Endodermal cell (in vitro differentiated cells): ENCODE measurements around the gene FRYL. TPM values are rescaled to one million over a fixed set of nuclear protein-coding genes. Genes with fewer than 3 reads are reported as not detected.
"Not testable (repeated sequence)": the region's sequence is repeated elsewhere in the genome, so short reads cannot be mapped to it uniquely, and the experiment has no call there.

Experiments
- DNase-seq: peaks from one replicate; pipeline ENCODE4 v3.0.0-alpha.2; 2017
- H3K27ac ChIP-seq: 2 replicates; pipeline ENCODE4 v1.5.1; 2013; ENCODE audit warnings: mild to moderate bottlenecking, low read depth, low read length, moderate library complexity
- H3K27me3 ChIP-seq: 2 replicates; pipeline ENCODE4 v1.6.1; 2013; ENCODE audit warnings: mild to moderate bottlenecking, low read length, moderate library complexity; ENCODE audit not compliant: insufficient read depth, control insufficient read depth, poor library complexity, severe bottlenecking
- H3K36me3 ChIP-seq: 2 replicates; pipeline ENCODE4 v1.7.0; 2013; ENCODE audit warnings: mild to moderate bottlenecking, low read length, moderate library complexity; ENCODE audit not compliant: control insufficient read depth, insufficient read depth
- H3K4me1 ChIP-seq: one replicate; pipeline ENCODE4 v1.7.0; 2013; ENCODE audit warnings: low read length; ENCODE audit not compliant: control insufficient read depth, insufficient read depth
- H3K4me3 ChIP-seq: 2 replicates; pipeline ENCODE4 v1.5.1; 2013; ENCODE audit warnings: mild to moderate bottlenecking, low read length, moderate library complexity
- H3K9ac ChIP-seq: 2 replicates; pipeline ENCODE4 v1.6.1; 2013; ENCODE audit warnings: mild to moderate bottlenecking, low read length, moderate library complexity; ENCODE audit not compliant: poor library complexity, severe bottlenecking; ENCODE audit errors: extremely low read depth
- H3K9me3 ChIP-seq: 2 replicates; pipeline ENCODE4 v1.6.1; 2013; ENCODE audit warnings: mild to moderate bottlenecking, low read length, moderate library complexity; ENCODE audit not compliant: control insufficient read depth
- H3K27ac Mint-ChIP-seq: 2 replicates; pipeline ENCODE4 v1.8.0; 2020; ENCODE audit warnings: mixed read lengths
- H3K27me3 Mint-ChIP-seq: 2 replicates; pipeline ENCODE4 v1.8.0; 2021; ENCODE audit warnings: mild to moderate bottlenecking, mixed read lengths; ENCODE audit not compliant: insufficient read depth
- H3K36me3 Mint-ChIP-seq: 2 replicates; pipeline ENCODE4 v1.8.0; 2020; ENCODE audit warnings: low read depth, mixed read lengths
- H3K4me1 Mint-ChIP-seq: 2 replicates; pipeline ENCODE4 v1.8.0; 2020; ENCODE audit warnings: mixed read lengths
- H3K4me3 Mint-ChIP-seq: 2 replicates; pipeline ENCODE4 v1.8.0; 2020; ENCODE audit warnings: mild to moderate bottlenecking, moderate library complexity, mixed read lengths
- H3K9me3 Mint-ChIP-seq: 2 replicates; pipeline ENCODE4 v1.8.0; 2020; ENCODE audit warnings: mild to moderate bottlenecking, mixed read lengths
- CTCF ChIP-seq: fragments of 200-600 bp; sonication (generic); conservative IDR thresholded peaks from 2 replicates; pipeline ENCODE4 v1.5.0; 2021; ENCODE audit warnings: antibody characterized with exemption, mild to moderate bottlenecking
- WGBS, 2 experiments: methylation state at CpG; one replicate each; pipeline versions ENCODE4 v1.1.5 to v1.1.7; 2013; ENCODE audit warnings: missing lambda C conversion rate in 2 of 2, mixed read lengths in 1 of 2; ENCODE audit not compliant: insufficient coverage in 1 of 2, insufficient read length in 1 of 2; 5-methylcytosine and 5-hydroxymethylcytosine counted together
- total RNA-seq, 2 donors: library from RNA; stranded (reverse); fragmentation: NEBNext Ultra II Directional in 1 of 2; extraction: Animal tissue kit (Norgen Biotek cat#: 25700) in 1 of 2; gene quantifications; 2 replicates in 1 of 2; 3 replicates in 1 of 2; pipeline ENCODE4 v1.2.1, GENCODE V29; 2021

The FRYL gene
- total RNA-seq, 2 donors from 2014 or later = 56.5 to 62.6 TPM

DNA sequence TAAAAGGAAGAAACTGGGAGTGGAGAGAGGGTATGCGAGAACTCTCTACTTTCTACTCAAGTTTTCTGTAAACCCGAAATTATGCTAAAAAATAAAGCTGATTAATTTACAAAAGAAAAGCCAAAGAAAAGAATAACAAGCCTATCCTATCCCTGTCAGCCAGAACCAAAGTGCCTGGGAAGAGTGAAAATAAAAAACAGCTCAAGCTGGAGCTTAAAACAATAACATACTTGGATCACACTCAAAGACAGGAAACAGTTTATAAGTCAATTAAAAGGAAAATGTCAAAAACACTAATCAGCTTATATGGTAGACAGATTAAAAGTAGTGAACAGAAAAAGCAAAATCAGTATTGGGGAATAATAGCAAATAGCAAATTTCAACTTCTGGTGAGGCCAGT, 139.4 kb downstream of the FRYL start:
- no peak overlapping the region for H3K4me3 ChIP-seq
- H3K27ac ChIP-seq = no peak overlapping the region
- no peak overlapping the region for H3K4me3 Mint-ChIP-seq
- no peak overlapping the region for H3K27ac Mint-ChIP-seq
- no peaks in the 10 kb centered on the region for H3K27me3 ChIP-seq
- H3K9me3 Mint-ChIP-seq = no peaks in the 10 kb centered on the region
- no peak for TF ChIP-seq CTCF
- H3K27me3 Mint-ChIP-seq = no peaks in the 10 kb centered on the region
- no peak overlapping the region for H3K9ac ChIP-seq
- H3K9me3 ChIP-seq = no peaks in the 10 kb centered on the region
- peaks cover 6% of the 10 kb centered on the region for H3K36me3 Mint-ChIP-seq
- H3K36me3 ChIP-seq = no peaks in the 10 kb centered on the region
- H3K4me1 ChIP-seq = no peaks in the 10 kb centered on the region
- 93% methylated on average over 2 of the region's 2 CpGs; no CpG with 5 or more reads in 1 of the 2 experiments for WGBS, 2 experiments
- DNase-seq = no peak
- peaks cover 11% of the 10 kb centered on the region for H3K4me1 Mint-ChIP-seq

- H3K4me1 Mint-ChIP-seq = peaks cover 13% of the 10 kb centered on the region
- no peak for DNase-seq
- Histone ChIP-seq H3K27me3 (no peaks in the 10 kb centered on the region), H3K4me3 (no peak overlapping the region), H3K9me3 (no peaks in the 10 kb centered on the region), H3K9ac (no peak overlapping the region), H3K4me1 (no peaks in the 10 kb centered on the region), H3K27ac (no peak overlapping the region), H3K36me3 (no peaks in the 10 kb centered on the region)
- no peak overlapping the region for H3K4me3 Mint-ChIP-seq
- TF ChIP-seq CTCF = no peak
- H3K27me3 Mint-ChIP-seq = no peaks in the 10 kb centered on the region
- H3K27ac Mint-ChIP-seq = no peak overlapping the region
- H3K9me3 Mint-ChIP-seq = no peaks in the 10 kb centered on the region
- H3K36me3 Mint-ChIP-seq = peaks cover 6% of the 10 kb centered on the region
Observed at GRCh38 chr4:48640225-48640624, 139.9 kb downstream of the FRYL start.

GRCh38 chr4:48639807-48640206, 140.3 kb downstream of the FRYL start:
- no peak overlapping the region for H3K27ac Mint-ChIP-seq
- 84% methylated on average over 3 of the region's 3 CpGs; no CpG with 5 or more reads in 1 of the 2 experiments for WGBS, 2 experiments
- no peaks in the 10 kb centered on the region for H3K4me1 ChIP-seq

DNA sequence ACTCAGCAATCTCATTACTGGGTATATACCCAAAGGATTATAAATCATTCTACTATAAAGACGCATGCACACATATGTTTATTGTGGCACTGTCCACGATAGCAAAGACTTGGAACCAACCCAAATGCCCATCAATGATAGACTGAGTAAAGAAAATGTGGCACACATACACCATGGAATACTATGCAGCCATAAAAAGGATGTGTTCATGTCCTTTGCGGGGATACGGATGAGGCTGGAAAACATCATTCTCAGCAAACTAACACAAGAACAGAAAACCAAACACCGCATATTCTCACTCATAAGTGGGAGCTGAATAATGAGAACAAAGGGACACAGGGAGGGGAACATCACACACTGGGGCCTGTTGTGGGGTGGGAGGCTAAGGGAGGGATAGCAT, 141.5 kb downstream of the FRYL start:
- not testable (repeated sequence) for H3K4me1 ChIP-seq, H3K9ac ChIP-seq, H3K36me3 ChIP-seq, H3K4me3 ChIP-seq, H3K27me3 ChIP-seq, DNase-seq, H3K27me3 Mint-ChIP-seq, H3K9me3 ChIP-seq, H3K36me3 Mint-ChIP-seq, H3K9me3 Mint-ChIP-seq, H3K4me3 Mint-ChIP-seq, H3K27ac ChIP-seq, H3K27ac Mint-ChIP-seq
- 84 to 94% methylated on average over 2 to 4 of the region's 5 CpGs for WGBS, 2 experiments
- peaks cover 13% of the 10 kb centered on the region for H3K4me1 Mint-ChIP-seq

More at GRCh38 chr4:48639807-48640206, 140.3 kb downstream of the FRYL start:
- TF ChIP-seq CTCF = no peak
- Histone ChIP-seq H3K9ac (no peak overlapping the region), H3K4me3 (no peak overlapping the region), H3K27me3 (no peaks in the 10 kb centered on the region), H3K36me3 (no peaks in the 10 kb centered on the region), H3K27ac (no peak overlapping the region), H3K9me3 (no peaks in the 10 kb centered on the region)
- Mint-ChIP-seq H3K9me3 (no peaks in the 10 kb centered on the region), H3K27me3 (no peaks in the 10 kb centered on the region), H3K4me3 (no peak overlapping the region), H3K36me3 (peaks cover 6% of the 10 kb centered on the region), H3K4me1 (peaks cover 13% of the 10 kb centered on the region)
- no peak for DNase-seq
